Caki2 (cell line): Measurements from ENCODE around the gene UGT1A10. TPM values are rescaled to one million over a fixed set of nuclear protein-coding genes. Genes with fewer than 3 reads are reported as not detected.

Source experiments
- DNase-seq: peaks from one replicate; pipeline ENCODE4 v3.0.0-alpha.2; 2015; ENCODE audit warnings: low read depth
- in situ Hi-C: cut with HindIII; loops from 2 replicates; pipeline ENCODE4 v1.10.0; 2016; ENCODE audit warnings: low sequenced_read_pairs, low pct_unique_long_range_greater_than_20kb, mixed read lengths
- total RNA-seq: library from RNA; depleted of rRNA; stranded (reverse); fragments of >200 nt; shearing (Covaris generic); gene quantifications from 2 replicates; pipeline ENCODE4 v1.2.3, GENCODE V29; 2014; ENCODE audit warnings: low replicate concordance

UGT1A10 gene
- total RNA-seq, 1 experiment from 2014 or later = not detected

- in situ Hi-C loops = no loop called here
- DNase-seq = no peak
Measured at GRCh38 chr2:233807966-233808935, 172.0 kb downstream of the UGT1A10 start.

- in situ Hi-C loops = no loop called here
- DNase-seq = no peak
Measured at GRCh38 chr2:233810385-233810784, 174.1 kb downstream of the UGT1A10 start.

- no peak for DNase-seq
- in situ Hi-C loops = no loop called here
Measured at GRCh38 chr2:233811087-233811486, 174.8 kb downstream of the UGT1A10 start.

GRCh38 chr2:233811732-233812131, 175.5 kb downstream of the UGT1A10 start:
- in situ Hi-C loops = no loop called here
- DNase-seq = no peak

- no peak for DNase-seq
- in situ Hi-C loops = no loop called here
Measured at GRCh38 chr2:233813236-233814055, 177.2 kb downstream of the UGT1A10 start.

- in situ Hi-C loops = no loop called here
- no peak for DNase-seq
Measured at GRCh38 chr2:233814056-233814835, 178.0 kb downstream of the UGT1A10 start.

GRCh38 chr2:233815861-233816260, 179.6 kb downstream of the UGT1A10 start:
- in situ Hi-C loops = no loop called here

GRCh38 chr2:233816334-233816733, 180.1 kb downstream of the UGT1A10 start:
- DNase-seq = no peak
- in situ Hi-C loops = no loop called here

More at GRCh38 chr2:233815861-233816260, 179.6 kb downstream of the UGT1A10 start:
- no peak for DNase-seq

GRCh38 chr2:233816771-233817170, 180.5 kb downstream of the UGT1A10 start:
- in situ Hi-C loops = no loop called here
- DNase-seq = no peak

GRCh38 chr2:233817361-233817911, 181.2 kb downstream of the UGT1A10 start:
- no peak for DNase-seq

GRCh38 chr2:233817995-233818638, 181.9 kb downstream of the UGT1A10 start:
- no peak for DNase-seq
- in situ Hi-C loops = no loop called here

More at GRCh38 chr2:233817361-233817911, 181.2 kb downstream of the UGT1A10 start:
- in situ Hi-C loops = no loop called here

- in situ Hi-C loops = no loop called here
- DNase-seq = no peak
Measured at GRCh38 chr2:233818639-233819621, 182.7 kb downstream of the UGT1A10 start.

- in situ Hi-C loops = no loop called here
- no peak for DNase-seq
Measured at GRCh38 chr2:233819884-233820773, 183.9 kb downstream of the UGT1A10 start.

- no peak for DNase-seq
- in situ Hi-C loops = no loop called here
Measured at GRCh38 chr2:233820774-233821105, 184.5 kb downstream of the UGT1A10 start.

- in situ Hi-C loops = no loop called here
- DNase-seq = no peak
Measured at GRCh38 chr2:233821196-233821595, 184.9 kb downstream of the UGT1A10 start.

- in situ Hi-C loops = no loop called here
- no peak for DNase-seq
Measured at GRCh38 chr2:233821709-233822100, 185.5 kb downstream of the UGT1A10 start.
